SK-N-MC (cell line): ENCODE measurements around the gene NFATC1.

ENCODE experiments used
- EZH2 ChIP-seq: fragments of 200-600 bp; sonication (generic); IDR thresholded peaks from one replicate; pipeline ENCODE4 v1.6.1; 2017; ENCODE audit warnings: antibody characterized with exemption
- FOXP2 ChIP-seq: optimal IDR thresholded peaks from 2 replicates; pipeline ENCODE3; 2011; ENCODE audit warnings: mild to moderate bottlenecking, moderate library complexity; ENCODE audit not compliant: insufficient read depth; ENCODE audit errors: extremely low read length, control extremely low read depth
- POLR2AphosphoS5 ChIP-seq: IDR thresholded peaks from 2 replicates; pipeline ENCODE4 v1.6.1; 2012; ENCODE audit warnings: mild to moderate bottlenecking, low read depth, low read length, borderline replicate concordance

DNA sequence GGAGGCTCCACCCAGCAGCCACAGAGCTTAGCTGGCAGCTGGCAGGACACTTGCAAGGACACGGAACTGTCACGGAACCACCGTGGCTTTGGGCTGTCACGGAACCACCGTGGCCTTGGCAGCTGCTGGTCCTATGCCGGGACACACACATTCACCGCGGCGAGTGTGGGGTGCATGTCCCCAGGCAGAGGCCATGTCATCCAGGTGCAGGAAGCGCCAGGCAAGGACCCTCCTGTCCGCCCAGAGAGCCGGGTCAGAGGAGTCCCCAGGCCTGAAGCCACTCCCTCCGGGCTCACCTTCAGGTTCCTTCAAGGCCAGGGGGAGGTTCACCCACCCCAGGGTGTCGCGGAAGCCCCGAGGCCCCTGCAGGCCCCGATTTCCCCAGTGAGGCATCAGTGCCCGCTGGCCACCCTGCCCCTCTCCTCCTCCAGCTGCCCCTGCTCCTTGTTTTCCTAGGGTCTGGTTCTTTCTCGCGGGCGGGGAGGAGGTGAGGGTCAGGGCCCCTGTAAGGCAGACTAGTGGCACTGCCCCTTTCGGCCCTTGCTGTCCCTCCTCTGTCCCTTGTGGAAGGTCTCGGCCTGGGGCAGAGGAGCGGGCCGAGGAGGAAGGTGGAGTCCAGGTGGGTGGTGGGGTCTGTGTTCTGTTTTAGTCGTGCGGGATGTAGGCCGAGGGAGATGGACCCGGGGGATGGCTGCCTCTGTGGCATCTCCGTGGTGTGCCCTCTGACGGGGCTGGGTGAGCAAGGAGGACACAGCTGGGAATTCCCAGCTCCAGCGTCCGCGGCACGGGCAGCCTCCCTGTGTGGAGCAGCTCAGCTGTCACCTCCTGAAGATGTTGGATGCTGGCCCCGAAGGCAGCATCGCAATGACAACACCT, 60.6 kb downstream of the NFATC1 start:
- no peak for TF ChIP-seq EZH2
- no peak for TF ChIP-seq POLR2AphosphoS5
- TF ChIP-seq FOXP2 = no peak
